Measurements from ENCODE around the gene SOX14.

SOX14 gene

GRCh38 chr3:137764001-137764433 is at the start of gene SOX14:
Gene SOX14 (plus strand): TSS chr3:137764315. CDS start chr3:137764785, 470 bp downstream.
- no peak for DNase-seq

- no peak for DNase-seq
Observed at GRCh38 chr3:137714551-137714950, 49.6 kb upstream of the SOX14 start.

GRCh38 chr3:137724240-137724639 is 39.9 kb upstream of the SOX14 start:
- no peak for DNase-seq

GRCh38 chr3:137737208-137737607 is 26.9 kb upstream of the SOX14 start:
- no peak for DNase-seq

DNA sequence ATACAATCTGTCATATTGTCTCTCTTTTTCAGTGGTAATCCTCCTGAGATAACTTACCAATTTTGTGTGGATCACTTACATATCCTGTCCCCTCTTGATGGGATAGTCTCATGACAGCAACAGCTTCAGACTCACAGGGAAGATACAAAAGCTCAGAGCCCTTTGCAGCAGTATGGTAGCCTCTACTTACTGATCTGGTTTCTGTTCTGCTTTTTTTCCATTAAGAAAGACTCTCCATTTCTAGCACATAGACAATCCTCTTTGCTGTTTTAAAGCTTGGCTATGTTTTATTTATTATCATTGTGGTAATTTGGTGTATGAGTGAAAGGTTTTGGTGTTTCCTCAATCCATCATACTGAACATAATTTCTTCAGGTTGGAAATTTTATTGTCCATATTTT is 25.4 kb upstream of the SOX14 start:
- no peak for DNase-seq

DNA sequence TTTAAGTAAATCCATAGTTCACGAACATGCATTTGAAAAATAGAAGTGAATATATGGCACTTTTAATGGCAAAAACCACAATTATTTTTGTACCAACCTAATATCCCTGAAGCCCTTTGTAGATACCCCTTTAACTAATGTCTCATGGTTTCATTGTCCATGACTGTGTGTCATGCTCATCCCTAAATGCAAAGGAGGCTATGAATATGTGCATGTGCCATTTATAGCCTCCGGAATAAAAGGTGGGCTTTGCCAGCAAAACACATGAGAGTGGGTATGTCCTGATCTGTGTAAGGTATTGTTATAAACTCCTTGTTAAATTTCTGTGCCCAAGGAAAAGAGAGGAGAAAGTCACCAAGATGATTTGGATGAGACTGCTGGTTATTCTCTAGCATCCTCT is 20.5 kb upstream of the SOX14 start:
- DNase-seq: no peak

DNA sequence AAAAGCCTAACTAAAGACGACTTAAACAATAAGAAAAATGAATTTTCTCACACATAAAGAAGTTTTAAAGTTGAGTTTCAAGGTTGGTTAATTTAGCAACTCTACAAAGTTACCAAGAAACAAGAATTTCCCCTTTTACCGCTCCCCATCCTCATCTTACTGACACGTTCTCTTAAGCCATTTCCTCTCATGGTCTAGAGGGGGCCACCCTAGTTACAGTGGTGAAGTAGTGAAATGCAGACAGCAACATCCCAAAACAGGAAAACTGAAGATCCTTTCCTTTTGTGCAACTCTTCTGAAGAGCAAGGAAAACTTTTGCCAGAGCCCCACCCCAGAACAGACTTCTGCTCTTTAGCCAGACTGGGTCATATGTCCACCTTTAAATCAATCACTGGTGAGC is 17.3 kb upstream of the SOX14 start:
- DNase-seq: no peak

GRCh38 chr3:137759505-137759904 is 4.6 kb upstream of the SOX14 start:
- no peak for DNase-seq

DNA sequence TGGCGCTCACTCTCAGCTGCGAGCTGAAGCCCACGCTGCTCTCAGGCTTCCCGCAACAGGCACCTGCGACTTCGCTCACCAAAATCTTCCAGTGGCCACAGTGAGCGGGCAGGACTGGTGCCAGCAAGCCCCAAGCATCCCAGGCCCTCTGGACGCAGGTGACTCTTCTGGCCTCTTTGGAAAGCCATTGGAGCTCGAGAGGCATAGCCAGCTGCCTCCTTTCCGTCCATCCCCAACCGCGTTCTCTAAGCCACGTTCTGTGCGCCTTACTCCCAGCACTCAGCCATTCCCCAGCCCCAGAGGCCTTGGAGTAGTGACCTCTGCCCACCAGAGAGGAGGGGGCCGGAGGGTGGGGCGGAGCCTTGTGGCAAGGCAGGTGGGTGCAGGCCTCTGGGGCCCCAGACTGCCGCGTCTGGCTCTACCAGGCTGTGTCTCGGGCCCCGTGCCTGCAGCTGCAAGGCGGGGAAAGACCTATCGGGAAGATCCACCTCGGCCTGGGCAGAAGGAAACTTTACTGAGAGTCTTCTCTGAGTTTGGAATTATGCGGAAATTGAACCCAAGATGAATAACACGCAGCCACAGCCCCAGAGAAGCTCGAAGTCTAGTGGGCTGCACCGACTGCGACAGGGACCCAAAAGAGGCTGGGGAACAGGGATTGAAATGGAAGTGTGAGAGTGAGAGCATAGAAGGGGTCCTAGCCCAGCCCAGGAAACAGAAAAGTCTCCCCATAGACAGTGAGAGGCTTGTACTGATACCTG is 3.6 kb upstream of the SOX14 start:
- no peak for DNase-seq

DNA sequence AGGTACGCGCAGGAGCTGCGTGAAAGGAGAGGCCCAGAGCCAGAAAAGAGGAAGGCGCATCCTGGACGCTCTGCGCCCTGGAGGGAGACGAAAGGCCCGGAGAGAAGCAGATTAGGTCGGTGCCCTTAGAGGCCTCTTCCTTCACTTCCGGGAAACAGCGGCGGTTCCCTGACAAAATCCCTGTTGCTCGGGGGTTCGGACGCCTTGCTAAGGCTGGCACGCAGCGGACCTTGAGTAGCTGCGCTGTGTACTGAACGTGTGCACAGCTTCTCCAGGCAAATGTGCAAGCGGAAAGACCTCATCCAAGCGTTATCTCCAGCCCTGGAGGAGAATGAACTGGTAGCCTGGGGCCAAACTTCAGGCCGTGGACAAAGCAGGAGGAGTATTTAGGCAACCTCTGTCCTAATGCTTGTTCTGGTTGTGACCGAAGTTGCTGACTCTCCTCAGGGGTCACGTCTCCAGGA is 3.0 kb upstream of the SOX14 start:
- DNase-seq: no peak

DNA sequence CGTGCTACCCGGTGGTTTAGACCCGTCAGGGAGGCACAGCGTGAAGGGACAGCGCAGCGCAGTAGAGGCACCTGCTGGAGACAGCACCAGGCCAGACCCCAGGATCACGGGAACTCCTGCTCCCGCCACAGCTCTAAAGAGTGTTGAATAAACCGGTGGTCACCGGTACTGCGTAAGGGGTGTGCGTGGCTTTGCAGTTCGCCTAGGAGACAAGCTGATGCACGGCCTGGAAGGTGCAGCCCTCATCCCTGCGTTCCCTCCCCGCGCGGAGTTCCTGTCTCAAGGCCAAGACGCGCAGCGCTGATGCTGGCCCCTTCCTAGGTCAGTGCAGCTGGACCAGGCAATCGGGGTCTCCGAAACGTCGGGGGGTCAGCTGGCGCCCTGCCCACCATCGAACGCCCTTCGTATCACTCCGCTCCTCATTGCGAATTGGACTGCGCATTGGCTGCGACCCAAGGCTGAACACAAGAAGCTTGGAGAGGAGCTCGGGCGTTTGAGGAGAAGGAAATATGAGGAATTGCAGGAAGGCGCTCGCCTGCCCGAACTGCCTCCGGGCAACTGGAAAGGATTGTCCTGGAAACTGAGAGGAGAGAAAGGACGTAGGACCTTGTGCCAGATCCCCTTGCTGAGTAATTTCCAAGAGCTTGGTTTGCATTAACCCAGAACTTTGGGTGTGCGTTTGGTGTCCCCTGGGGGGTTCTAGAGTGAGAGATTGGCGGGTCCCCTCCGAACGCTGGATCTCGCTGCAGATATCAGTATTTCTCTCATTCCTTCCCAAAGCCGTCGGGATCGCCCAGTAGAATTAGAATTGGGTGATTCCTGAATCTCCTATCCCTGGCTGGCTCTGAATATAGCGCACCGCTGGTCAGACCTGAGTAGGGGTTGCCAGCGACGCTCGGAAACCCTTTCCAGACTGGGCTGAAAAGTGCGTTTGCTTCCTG is 2.3 kb upstream of the SOX14 start:
- no peak for DNase-seq

DNA sequence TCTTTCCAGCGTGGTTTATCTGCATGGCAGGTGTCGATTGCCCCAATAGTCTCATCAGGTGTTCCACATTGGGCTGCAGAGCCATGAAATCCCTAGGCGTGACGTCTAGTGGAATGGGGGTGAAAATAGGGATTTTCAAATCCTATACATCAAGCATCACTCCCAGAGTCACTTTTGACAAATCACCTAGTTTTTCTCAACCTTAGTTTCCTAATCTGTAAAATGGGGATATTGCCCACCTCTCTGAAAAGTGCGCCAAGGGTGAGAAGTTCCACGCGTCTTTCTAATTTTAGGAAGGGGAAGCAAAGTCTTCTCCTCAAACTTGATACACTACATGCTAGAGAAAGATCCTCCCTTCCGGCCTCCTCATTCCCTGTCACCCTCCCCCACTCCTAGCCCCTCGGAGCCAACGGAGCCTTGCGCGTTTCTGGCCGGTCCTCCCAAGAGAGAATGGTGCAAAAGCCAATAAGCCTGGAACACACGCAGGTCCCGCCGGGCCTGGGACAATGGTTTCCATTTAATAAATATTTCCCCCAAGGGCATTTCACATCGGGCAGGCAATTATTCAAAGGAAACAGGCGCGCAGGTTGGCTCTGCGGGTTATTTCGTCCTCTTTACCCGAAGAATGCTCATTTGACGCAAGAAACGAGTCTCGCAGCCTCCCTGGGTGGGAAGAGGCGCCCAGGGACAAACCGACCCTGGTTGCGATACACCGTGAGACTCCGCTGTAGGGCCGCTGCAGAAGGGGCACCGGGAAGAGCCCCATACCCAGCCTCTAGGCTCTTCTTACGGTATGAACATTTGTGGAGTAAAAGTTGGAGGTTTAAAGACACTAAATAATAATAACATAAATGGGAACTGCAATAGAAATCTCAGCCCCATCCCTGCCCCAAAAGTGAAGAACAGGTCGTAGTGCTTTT is 1.2 kb upstream of the SOX14 start:
- no peak for DNase-seq

- no peak for DNase-seq
Observed at GRCh38 chr3:137763594-137763938, 549 bp upstream of the SOX14 start.

DNA sequence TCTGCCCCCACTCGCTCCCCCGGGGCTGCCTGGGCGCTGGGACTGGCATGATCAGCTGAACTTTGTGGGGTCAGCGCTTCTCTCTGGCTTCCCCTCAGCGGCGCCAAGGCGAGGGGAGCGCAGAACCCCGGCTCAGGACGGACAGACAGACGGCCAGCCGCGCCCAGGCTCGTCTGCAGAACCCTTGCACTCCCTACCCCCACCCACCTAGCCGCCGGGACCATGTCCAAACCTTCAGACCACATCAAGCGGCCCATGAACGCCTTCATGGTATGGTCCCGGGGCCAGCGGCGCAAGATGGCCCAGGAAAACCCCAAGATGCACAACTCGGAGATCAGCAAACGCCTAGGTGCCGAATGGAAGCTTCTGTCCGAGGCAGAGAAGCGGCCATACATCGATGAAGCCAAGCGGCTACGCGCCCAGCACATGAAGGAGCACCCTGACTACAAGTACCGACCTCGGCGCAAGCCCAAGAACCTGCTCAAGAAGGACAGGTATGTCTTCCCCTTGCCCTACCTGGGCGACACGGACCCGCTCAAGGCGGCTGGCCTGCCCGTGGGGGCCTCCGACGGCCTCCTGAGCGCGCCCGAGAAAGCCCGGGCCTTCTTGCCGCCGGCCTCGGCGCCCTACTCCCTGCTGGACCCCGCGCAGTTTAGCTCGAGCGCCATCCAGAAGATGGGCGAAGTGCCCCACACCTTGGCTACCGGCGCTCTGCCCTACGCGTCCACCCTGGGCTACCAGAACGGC is 621 bp downstream of the SOX14 start:
- DNase-seq: no peak

DNA sequence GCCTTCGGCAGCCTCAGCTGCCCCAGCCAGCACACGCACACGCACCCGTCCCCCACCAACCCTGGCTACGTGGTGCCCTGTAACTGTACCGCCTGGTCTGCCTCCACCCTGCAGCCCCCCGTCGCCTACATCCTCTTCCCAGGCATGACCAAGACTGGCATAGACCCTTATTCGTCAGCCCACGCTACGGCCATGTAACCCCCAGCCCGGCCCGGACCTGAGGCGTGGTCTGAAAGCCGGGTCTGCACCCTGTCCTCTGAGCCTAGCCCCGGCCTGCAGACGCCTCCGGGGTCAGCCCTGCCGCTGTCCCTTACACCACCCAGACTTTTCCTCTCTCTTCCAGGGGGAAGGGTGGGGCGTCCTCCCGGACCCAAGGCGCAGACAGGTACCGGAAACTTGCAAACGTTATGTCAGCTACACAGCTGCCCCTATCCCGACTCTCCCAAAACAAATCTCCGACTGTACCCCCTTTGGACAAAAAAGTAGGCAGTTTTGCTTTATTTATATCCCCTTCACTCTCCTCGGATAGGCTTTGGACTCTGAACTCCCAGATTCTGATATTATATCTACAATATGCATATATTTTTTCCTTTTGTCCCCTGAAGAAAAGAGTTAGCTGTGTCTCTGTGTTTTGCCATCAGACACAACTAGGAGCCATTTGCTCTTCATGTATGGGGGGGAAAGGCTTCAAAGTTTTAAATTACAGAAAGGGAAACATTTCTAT is 1.4 kb downstream of the SOX14 start:
- no peak for DNase-seq

GRCh38 chr3:137766041-137766875 is 2.1 kb downstream of the SOX14 start:
- DNase-seq: no peak

DNA sequence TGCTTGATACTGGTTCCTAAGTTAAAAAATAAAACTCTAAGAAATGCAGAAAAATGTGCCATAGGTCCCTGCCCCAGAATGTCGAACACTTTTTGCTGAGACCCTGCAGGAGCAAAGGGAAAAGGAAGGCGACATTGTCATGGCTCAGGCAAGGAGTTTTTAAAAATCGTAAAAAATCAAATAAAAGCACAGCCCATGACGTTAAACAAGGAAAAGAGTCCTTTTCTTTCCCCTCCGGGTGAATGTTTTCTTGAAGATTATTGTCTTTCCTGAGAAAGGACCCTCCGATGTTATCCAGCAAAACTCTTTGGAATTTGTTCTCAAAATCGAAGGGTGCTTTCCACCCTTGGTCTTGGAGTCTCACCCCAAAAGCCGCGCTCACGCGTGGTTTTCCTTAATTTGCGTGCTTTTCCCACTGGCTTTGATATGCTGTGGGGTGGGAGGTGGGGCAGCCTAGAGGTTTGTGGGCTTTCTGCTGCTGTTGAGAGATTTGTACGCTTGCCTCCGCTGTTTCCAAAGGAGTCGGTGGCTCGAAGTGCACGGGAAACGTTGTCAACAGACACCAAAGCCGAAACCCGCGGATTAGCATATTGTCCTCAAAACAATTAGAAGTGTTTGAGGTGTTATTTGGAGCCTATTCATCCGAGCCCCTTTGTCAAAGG is 2.9 kb downstream of the SOX14 start:
- no peak for DNase-seq

DNA sequence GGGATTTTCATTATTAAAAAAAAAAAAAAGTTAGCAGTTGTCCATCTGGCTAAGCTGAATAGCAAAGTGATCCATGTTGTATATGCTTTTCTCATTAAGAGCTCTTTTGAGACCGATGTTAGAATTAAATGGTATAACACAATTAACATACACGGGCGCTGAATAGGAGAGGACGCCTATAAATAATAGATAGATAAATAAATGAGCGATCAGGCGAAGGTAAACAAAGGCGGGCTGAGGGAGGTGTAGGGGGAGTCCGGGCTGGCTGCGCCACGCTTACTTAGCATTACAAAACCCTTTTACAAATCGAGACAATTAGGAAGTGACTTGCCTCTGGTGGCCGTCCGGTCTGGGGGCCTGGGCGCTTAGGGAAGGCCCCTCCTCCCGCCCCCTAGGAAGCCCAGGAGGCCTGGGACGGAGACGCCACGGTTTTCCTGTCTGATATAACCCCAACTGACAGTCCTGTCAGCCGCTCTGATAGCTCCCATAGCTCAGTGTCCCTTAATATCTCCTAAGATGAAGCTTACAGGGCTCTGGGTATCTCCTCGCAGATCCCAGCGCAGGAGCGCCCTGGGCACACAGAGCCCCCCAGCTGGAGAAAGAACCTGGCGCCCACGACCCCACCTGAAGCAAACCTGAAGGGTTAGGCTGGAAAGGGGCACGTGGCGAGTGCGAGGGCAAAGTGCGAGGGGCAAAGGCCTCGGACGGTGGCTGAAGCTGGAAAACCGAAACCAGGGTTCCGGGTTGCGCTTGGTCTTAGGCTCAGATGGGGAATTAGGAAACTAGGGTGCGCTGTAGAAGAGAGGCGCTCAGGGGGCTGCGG is 3.6 kb downstream of the SOX14 start:
- DNase-seq: no peak

All from amniotic stem cell (primary cell).